IMR-90 (cell line): ENCODE data around the gene REV3L.

Experiments
- TF ChIP-seq, protein P1 (sequence below): conservative IDR thresholded peaks from 2 replicates; pipeline ENCODE4 v1.5.1; 2012; ENCODE audit warnings: mild to moderate bottlenecking, low read depth, low read length, improper control_type of control experiment
- TF ChIP-seq, protein P2 (sequence below): fragments of 150-350 bp; IDR thresholded peaks from 2 replicates; pipeline ENCODE4 v1.6.1; 2017; ENCODE audit warnings: mild to moderate bottlenecking, antibody characterized with exemption, low read length, low read depth

DNA sequence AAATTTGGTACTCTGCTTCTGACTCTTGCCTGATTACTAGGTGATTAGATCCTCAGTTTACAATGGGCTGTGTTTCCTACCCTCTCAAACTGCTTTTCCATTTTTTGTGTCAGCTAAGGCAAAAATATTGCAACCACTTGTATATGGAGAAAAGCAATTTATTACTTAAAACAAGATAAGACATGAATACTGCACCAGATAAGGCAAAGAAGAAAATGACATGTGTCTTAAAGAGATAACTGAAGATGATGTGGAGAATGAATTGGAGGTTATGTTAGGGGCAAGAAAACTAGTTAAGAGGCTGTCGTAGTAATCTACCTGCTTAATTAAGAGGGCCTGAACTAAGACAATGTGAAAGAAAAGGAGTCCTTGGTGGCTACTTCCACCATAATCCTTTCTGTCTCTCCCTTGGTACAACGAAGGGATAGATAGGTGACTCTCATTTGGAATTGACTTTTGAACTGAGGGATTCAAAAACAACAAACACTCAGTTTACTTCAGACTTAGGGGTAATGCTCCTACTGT is 16.3 kb upstream of the REV3L start:
- TF ChIP-seq, protein P1, sequence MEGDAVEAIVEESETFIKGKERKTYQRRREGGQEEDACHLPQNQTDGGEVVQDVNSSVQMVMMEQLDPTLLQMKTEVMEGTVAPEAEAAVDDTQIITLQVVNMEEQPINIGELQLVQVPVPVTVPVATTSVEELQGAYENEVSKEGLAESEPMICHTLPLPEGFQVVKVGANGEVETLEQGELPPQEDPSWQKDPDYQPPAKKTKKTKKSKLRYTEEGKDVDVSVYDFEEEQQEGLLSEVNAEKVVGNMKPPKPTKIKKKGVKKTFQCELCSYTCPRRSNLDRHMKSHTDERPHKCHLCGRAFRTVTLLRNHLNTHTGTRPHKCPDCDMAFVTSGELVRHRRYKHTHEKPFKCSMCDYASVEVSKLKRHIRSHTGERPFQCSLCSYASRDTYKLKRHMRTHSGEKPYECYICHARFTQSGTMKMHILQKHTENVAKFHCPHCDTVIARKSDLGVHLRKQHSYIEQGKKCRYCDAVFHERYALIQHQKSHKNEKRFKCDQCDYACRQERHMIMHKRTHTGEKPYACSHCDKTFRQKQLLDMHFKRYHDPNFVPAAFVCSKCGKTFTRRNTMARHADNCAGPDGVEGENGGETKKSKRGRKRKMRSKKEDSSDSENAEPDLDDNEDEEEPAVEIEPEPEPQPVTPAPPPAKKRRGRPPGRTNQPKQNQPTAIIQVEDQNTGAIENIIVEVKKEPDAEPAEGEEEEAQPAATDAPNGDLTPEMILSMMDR = no peak
- TF ChIP-seq, protein P2, sequence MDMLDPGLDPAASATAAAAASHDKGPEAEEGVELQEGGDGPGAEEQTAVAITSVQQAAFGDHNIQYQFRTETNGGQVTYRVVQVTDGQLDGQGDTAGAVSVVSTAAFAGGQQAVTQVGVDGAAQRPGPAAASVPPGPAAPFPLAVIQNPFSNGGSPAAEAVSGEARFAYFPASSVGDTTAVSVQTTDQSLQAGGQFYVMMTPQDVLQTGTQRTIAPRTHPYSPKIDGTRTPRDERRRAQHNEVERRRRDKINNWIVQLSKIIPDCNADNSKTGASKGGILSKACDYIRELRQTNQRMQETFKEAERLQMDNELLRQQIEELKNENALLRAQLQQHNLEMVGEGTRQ = no peak
